Fibroblast of pulmonary artery (primary cell): ENCODE data around the gene SETBP1.

Source experiments
- DNase-seq: peaks from one replicate; pipeline ENCODE4 v3.0.0-alpha.2; 2010; ENCODE audit warnings: low read depth
- H3K4me3 ChIP-seq: replicated peaks from 2 replicates; pipeline ENCODE4 v1.5.1; 2011; ENCODE audit warnings: low read depth, mild to moderate bottlenecking, control low read depth, low read length, moderate library complexity
- TF ChIP-seq, protein P1 (sequence below): IDR thresholded peaks from 2 replicates; pipeline ENCODE4 v1.5.1; 2011; ENCODE audit warnings: mild to moderate bottlenecking, control low read depth, low read length, inconsistent platforms; ENCODE audit errors: missing control alignments

Gene SETBP1

DNA sequence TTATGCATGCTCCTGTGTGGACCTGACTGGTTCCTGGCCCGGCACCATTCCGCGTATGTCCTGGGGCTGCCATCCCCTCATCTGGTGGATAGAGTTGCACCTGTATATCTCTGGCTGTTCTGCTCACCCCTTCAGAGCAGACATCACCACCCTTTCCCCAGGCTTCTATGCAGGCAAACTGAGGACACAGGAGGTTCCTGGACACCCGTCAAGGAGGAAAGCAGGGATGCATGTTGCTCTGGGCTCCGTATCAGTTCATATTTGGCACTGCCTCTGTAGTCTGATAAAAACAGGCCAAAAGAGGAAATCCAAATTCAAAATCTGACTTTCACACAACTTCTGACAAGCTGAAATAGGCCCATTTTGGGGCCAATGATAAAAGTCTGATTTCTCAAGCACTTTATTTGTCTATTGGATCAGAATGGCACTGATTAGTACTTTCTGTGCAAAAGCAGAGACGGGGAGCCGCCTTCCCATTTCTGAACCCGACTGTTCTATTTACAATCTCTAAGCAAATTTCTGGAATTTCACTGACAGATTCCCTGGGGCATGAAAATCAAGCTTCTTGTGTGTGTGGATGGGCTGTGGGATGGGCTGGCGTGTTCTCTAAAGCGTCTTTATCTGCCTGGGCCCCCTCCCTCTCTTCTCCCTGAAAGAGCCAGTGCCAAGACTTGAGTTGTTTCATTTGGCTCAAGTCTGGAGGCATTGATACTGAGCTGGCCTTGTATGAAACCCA, 96.9 kb downstream of the SETBP1 start:
- DNase-seq = no peak
- TF ChIP-seq, protein P1, sequence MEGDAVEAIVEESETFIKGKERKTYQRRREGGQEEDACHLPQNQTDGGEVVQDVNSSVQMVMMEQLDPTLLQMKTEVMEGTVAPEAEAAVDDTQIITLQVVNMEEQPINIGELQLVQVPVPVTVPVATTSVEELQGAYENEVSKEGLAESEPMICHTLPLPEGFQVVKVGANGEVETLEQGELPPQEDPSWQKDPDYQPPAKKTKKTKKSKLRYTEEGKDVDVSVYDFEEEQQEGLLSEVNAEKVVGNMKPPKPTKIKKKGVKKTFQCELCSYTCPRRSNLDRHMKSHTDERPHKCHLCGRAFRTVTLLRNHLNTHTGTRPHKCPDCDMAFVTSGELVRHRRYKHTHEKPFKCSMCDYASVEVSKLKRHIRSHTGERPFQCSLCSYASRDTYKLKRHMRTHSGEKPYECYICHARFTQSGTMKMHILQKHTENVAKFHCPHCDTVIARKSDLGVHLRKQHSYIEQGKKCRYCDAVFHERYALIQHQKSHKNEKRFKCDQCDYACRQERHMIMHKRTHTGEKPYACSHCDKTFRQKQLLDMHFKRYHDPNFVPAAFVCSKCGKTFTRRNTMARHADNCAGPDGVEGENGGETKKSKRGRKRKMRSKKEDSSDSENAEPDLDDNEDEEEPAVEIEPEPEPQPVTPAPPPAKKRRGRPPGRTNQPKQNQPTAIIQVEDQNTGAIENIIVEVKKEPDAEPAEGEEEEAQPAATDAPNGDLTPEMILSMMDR = no peak

DNA sequence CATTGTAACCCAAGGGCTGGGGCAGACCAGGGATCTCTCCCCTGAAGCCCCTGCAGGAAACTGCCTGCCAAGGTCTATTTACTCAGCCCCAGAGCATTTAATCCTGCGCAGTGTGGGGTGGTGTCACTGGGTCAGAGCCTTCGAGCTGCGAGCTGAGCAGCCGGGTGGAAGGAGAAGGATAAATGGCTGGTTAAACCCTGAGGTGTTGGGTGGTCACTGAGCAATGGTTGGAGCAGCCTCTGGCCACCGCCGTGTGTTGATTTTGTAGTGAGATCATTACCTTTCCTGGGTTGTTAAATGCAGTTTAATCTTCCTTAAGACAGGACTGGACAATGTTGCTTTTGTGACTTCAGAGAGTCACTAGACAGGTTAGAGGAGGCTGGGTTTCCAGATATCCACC, 98.1 kb downstream of the SETBP1 start:
- H3K4me3 ChIP-seq = no peak overlapping the region
- no peak for DNase-seq
- TF ChIP-seq, protein P1 = no peak

More for the DNA sequence above, 96.9 kb downstream of the SETBP1 start:
- no peak overlapping the region for H3K4me3 ChIP-seq

DNA sequence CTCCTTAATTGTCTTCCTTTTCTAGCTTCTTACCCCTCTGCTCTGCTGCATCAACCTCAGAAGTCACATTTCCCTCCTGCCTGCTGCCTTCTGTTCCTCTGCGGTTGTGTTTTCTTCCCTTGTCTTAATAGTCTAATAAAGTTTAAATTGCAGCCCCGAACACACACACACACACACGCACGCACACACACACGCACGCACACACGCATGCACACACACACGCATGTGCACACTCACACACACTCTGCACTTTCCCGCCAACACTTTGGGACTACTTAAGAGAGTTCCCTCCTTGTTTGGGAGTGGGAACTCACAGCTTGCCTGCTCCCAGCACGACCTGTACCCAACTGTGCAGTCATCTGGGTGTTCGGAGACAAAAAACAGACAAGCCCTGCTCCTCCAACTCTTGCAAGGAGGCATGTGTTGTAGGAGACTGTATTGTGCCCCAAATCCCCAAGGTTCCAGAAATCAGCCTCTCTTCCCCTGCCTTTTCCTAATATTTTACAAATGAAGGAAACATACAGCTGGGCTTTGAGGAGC, 99.1 kb downstream of the SETBP1 start:
- DNase-seq = no peak
- H3K4me3 ChIP-seq = no peak overlapping the region
- TF ChIP-seq, protein P1 = no peak

DNA sequence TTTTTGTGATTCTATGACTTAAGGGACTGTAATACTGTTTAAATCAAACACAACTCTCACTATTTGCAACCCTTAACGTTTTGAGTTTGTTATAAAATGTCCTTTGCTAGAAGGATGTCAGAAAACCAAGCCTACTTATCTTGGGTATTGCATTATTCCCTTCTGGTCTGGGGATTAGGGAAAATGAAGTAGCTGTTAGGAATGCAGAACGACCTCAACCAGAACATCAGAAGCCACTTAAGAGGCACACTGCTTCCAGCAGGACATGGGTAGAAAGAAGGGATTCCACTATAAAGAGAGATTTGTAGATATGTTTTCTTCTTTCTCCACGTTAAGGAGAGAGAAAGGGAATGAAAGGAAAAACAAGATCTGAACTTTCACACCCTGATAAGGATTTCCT, 101.2 kb downstream of the SETBP1 start:
- TF ChIP-seq, protein P1 = no peak
- DNase-seq = peak; percentile 71
- H3K4me3 ChIP-seq = no peak overlapping the region

DNA sequence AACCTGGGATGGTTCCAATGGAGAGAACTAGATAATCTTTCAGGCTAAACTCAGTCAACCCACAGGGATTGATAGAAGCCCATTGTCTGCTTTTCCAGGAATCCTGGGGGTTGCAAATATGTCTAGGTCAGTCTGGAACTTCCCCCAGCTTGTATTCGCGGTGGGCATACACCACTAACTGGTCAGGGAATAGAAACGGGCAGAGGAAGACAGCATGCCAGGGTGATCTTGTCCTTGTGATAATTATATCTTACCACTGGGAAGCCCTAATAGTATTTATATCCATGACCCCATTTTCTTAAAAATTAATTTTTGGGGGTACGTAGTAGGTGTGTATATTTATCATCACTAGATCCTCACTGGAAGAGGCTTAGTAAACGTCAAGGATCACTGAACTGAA, 101.9 kb downstream of the SETBP1 start:
- H3K4me3 ChIP-seq = no peak overlapping the region
- DNase-seq = no peak
- TF ChIP-seq, protein P1 = no peak

DNA sequence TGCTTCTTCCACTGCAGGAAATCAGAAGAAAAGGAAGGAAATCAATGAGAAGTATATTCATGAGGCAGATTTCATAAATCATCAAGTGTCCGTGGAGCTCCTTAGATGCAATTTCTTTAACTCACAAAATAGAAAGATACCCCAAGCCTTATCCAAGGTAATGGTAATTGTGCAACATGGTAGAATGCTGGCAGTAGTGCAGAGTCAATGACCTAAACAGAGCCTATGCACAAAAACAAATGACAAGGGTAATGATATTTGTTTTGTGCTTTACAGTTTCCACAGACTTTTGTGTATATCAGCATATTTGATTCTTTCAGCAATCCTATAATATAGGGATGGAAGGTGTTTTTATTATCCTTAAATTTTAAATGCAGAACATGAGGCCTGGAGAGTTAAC, 102.7 kb downstream of the SETBP1 start:
- no peak overlapping the region for H3K4me3 ChIP-seq
- TF ChIP-seq, protein P1 = no peak
- DNase-seq = no peak

DNA sequence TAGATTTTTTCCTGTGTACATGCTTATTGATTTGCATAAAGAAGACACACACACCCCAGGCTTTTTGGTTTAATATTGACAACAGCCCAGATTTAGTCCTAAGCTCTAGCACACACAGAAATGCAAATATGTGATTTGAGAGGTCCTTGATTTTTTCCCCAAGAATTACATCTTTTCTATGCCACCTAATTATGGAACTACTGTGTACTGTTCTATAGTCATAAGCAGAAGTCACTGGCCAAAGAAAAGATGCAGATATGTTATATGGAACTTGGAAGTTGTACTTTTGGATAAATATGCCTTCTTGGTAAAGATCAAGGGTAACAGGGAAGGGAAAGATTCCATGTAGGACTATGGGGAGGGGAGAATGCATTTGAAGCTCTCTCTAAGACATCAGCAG, 105.6 kb downstream of the SETBP1 start:
- TF ChIP-seq, protein P1 = no peak
- no peak for DNase-seq
- H3K4me3 ChIP-seq = no peak overlapping the region
